Activated naive CD8-positive, alpha-beta T cell treated with anti-CD3 and anti-CD28 coated beads, Interleukin-2, amount 50 U/mL, for 24 hours (primary cell): ENCODE data around the gene RMDN2.
"Not testable (repeated sequence)": the region's sequence is repeated elsewhere in the genome, so short reads cannot be mapped to it uniquely, and the experiment has no call there.

Experiments
- ATAC-seq: fragments of 150-1000 bp; cut with Tn5 transposase; one replicate; pipeline ENCODE4 v1.10.0; 2021
- DNase-seq: peaks from one replicate; pipeline ENCODE4 v3.0.0; 2021
- H3K27ac Mint-ChIP-seq: one replicate; pipeline ENCODE4 v1.8.0; 2021; ENCODE audit warnings: mild to moderate bottlenecking, mixed read lengths
- H3K27me3 Mint-ChIP-seq: one replicate; pipeline ENCODE4 v1.8.0; 2021; ENCODE audit warnings: mixed read lengths
- H3K36me3 Mint-ChIP-seq: one replicate; pipeline ENCODE4 v1.8.0; 2021; ENCODE audit warnings: low read depth, mixed read lengths
- H3K4me1 Mint-ChIP-seq: one replicate; pipeline ENCODE4 v1.8.0; 2021; ENCODE audit warnings: mixed read lengths
- H3K4me3 Mint-ChIP-seq: one replicate; pipeline ENCODE4 v1.8.0; 2021; ENCODE audit warnings: mild to moderate bottlenecking, moderate library complexity, mixed read lengths
- H3K9me3 Mint-ChIP-seq: one replicate; pipeline ENCODE4 v1.8.0; 2021; ENCODE audit warnings: mixed read lengths

The RMDN2 gene

GRCh38 chr2:37934591-37935513, 9.8 kb downstream of the RMDN2 start:
- ATAC-seq, result peak; percentile 65
- H3K9me3 Mint-ChIP-seq, result peaks cover 16% of the 10 kb centered on the region
- H3K27me3 Mint-ChIP-seq, result no peaks in the 10 kb centered on the region
- H3K4me3 Mint-ChIP-seq, result peak overlapping the region; percentile 74
- DNase-seq, result no peak
- peaks cover 17% of the 10 kb centered on the region for H3K36me3 Mint-ChIP-seq
- peaks cover 60% of the 10 kb centered on the region for H3K4me1 Mint-ChIP-seq
- H3K27ac Mint-ChIP-seq, result no peak overlapping the region

- Mint-ChIP-seq H3K4me1 (peaks cover 55% of the 10 kb centered on the region), H3K36me3 (peaks cover 20% of the 10 kb centered on the region), H3K9me3 (peaks cover 23% of the 10 kb centered on the region)
- not testable (repeated sequence) for H3K27ac Mint-ChIP-seq, H3K4me3 Mint-ChIP-seq, H3K27me3 Mint-ChIP-seq, ATAC-seq, DNase-seq
Measured at GRCh38 chr2:37937568-37937967, 12.5 kb downstream of the RMDN2 start.

DNA sequence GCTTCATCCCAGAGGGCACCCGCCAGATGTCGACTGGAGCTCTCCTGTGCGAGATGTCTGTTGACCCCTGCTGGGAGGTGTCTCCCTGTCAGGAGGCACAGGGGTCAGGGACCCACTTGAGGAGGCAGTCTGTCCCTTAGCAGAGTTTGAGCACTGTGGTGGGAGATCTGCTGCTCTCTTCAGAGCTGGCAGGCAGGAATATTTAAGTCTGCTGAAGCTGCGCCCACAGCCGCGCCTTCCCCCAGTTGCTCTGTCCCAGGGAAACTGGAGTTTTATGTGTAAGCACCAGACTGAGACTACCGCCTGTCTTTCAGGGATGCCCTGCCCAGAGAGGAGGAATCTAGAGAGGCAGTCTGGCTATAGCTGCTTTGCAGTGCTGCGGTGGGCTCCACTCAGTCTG, 16.2 kb downstream of the RMDN2 start:
- not testable (repeated sequence) for DNase-seq, H3K4me3 Mint-ChIP-seq, ATAC-seq, H3K27ac Mint-ChIP-seq, H3K27me3 Mint-ChIP-seq
- peaks cover 23% of the 10 kb centered on the region for H3K9me3 Mint-ChIP-seq
- H3K36me3 Mint-ChIP-seq, result peaks cover 18% of the 10 kb centered on the region
- H3K4me1 Mint-ChIP-seq, result peaks cover 31% of the 10 kb centered on the region

- no peak for DNase-seq
- no peak overlapping the region for H3K4me3 Mint-ChIP-seq
- ATAC-seq, result no peak
- no peak overlapping the region for H3K27ac Mint-ChIP-seq
- peaks cover 7% of the 10 kb centered on the region for H3K4me1 Mint-ChIP-seq
- H3K36me3 Mint-ChIP-seq, result peaks cover 11% of the 10 kb centered on the region
- H3K9me3 Mint-ChIP-seq, result peaks cover 13% of the 10 kb centered on the region
- no peaks in the 10 kb centered on the region for H3K27me3 Mint-ChIP-seq
Measured at GRCh38 chr2:37944268-37944667, 19.2 kb downstream of the RMDN2 start.

- DNase-seq (no peak), ATAC-seq (no peak)
- Mint-ChIP-seq H3K9me3 (no peaks in the 10 kb centered on the region), H3K27me3 (no peaks in the 10 kb centered on the region), H3K4me1 (no peaks in the 10 kb centered on the region), H3K36me3 (no peaks in the 10 kb centered on the region), H3K4me3 (no peak overlapping the region), H3K27ac (no peak overlapping the region)
Measured at GRCh38 chr2:37947306-37947705, 22.2 kb downstream of the RMDN2 start.

- H3K27me3 Mint-ChIP-seq, H3K4me3 Mint-ChIP-seq, ATAC-seq, H3K4me1 Mint-ChIP-seq, DNase-seq, H3K27ac Mint-ChIP-seq: not testable (repeated sequence)
- Mint-ChIP-seq H3K36me3 (peaks cover 28% of the 10 kb centered on the region), H3K9me3 (peaks cover 28% of the 10 kb centered on the region)
Measured at GRCh38 chr2:37962018-37962739, 37.1 kb downstream of the RMDN2 start.

DNA sequence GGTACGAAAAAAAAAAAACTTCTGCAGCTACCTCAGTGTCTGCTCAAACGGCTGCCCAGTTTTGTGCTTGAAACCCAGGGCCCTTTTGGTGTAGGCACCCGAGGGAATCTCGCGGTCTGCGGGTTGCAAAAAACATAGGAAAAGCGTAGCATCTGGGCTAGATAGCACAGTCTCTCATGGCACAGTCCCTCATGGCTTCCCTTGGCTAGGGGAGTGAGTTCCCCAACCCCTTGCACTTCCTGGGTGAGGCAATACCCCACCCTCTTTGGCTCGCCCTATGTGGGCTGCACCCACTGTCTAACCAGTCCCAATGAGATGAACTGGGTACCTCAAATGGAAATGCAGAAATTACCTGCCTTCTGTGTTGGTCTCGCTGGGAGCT, 37.6 kb downstream of the RMDN2 start:
- H3K4me1 Mint-ChIP-seq, DNase-seq, H3K27ac Mint-ChIP-seq, H3K27me3 Mint-ChIP-seq, H3K4me3 Mint-ChIP-seq, ATAC-seq: not testable (repeated sequence)
- H3K9me3 Mint-ChIP-seq, result peaks cover 29% of the 10 kb centered on the region
- peaks cover 28% of the 10 kb centered on the region for H3K36me3 Mint-ChIP-seq

GRCh38 chr2:37963901-37964300, 38.8 kb downstream of the RMDN2 start:
- not testable (repeated sequence) for H3K4me3 Mint-ChIP-seq, H3K27me3 Mint-ChIP-seq, H3K27ac Mint-ChIP-seq, H3K4me1 Mint-ChIP-seq, ATAC-seq, DNase-seq
- Mint-ChIP-seq H3K36me3 (peaks cover 24% of the 10 kb centered on the region), H3K9me3 (peaks cover 29% of the 10 kb centered on the region)

DNA sequence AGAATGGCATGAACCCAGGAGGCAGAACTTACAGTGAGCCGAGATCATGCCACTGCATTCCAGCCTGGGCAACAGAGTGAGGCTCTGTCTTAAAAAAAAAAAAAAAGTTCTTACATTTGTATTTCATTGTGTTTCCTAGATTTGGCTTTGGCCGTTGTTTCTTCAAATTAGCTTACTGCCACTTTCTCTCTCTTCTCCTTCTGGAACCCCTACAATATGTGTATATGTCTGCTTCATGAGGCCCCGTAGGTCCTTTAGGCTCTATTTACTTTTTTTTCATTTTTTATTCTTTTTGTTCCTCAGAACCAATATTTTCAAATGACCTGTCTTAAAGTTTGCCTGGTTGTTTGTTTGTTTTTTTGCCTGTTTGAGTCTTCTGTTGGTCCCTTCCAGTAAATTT, 41.2 kb downstream of the RMDN2 start:
- DNase-seq, result no peak
- no peaks in the 10 kb centered on the region for H3K4me1 Mint-ChIP-seq
- peaks cover 11% of the 10 kb centered on the region for H3K36me3 Mint-ChIP-seq
- no peak overlapping the region for H3K27ac Mint-ChIP-seq
- H3K4me3 Mint-ChIP-seq, result no peak overlapping the region
- ATAC-seq, result no peak
- H3K9me3 Mint-ChIP-seq, result peaks cover 19% of the 10 kb centered on the region
- H3K27me3 Mint-ChIP-seq, result no peaks in the 10 kb centered on the region

DNA sequence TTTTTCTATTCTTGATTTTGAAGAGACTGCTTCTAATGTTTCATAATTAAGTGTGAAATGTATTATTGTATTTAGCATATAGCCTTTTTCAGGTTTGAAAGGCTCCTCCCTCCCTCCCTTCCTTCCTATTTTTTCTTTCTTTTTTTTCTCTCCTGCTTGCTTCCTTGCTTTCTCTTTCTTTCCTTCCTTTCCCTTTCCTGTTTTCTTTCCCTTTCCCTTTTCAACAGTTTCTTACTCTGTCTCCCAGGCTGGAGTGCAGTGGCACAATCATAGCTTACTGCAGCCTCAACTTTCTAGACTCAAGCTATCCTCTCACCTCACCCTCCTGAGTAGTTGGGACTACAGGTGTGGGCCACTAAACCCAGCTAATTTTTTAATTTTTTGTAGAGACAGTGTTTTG, 44.6 kb downstream of the RMDN2 start:
- Mint-ChIP-seq H3K36me3 (peaks cover 8% of the 10 kb centered on the region), H3K27ac (no peak overlapping the region), H3K27me3 (no peaks in the 10 kb centered on the region), H3K4me3 (no peak overlapping the region), H3K9me3 (peaks cover 13% of the 10 kb centered on the region), H3K4me1 (no peaks in the 10 kb centered on the region)
- DNase-seq, result no peak
- ATAC-seq, result no peak

DNA sequence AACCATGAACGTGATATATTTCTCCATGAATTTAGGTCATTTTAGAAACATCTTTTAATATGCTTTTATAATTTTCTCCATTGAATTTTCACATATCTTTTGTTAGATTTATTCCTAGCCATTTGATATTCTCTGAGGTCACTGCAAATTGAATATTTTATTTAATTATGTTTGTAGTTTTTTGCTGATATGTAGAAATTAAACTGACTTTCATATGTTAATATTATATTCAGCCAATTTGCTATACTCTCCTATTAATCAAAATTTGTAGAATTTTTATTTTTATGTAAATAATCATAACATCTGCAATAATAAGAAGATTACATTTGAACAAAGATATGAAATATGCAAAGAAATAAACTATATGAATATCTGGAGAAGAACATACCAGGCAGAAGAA, 46.9 kb downstream of the RMDN2 start:
- Mint-ChIP-seq H3K27me3 (no peaks in the 10 kb centered on the region), H3K4me1 (peaks cover 5% of the 10 kb centered on the region), H3K27ac (no peak overlapping the region), H3K36me3 (peaks cover 5% of the 10 kb centered on the region), H3K9me3 (peaks cover 3% of the 10 kb centered on the region), H3K4me3 (no peak overlapping the region)
- ATAC-seq (no peak), DNase-seq (no peak)

- Mint-ChIP-seq H3K27ac (no peak overlapping the region), H3K36me3 (peaks cover 2% of the 10 kb centered on the region), H3K27me3 (no peaks in the 10 kb centered on the region), H3K4me3 (no peak overlapping the region), H3K4me1 (peaks cover 5% of the 10 kb centered on the region), H3K9me3 (no peaks in the 10 kb centered on the region)
- DNase-seq (no peak), ATAC-seq (no peak)
Measured at GRCh38 chr2:37973615-37974353, 48.7 kb downstream of the RMDN2 start.

GRCh38 chr2:37975808-37976207, 50.7 kb downstream of the RMDN2 start:
- Mint-ChIP-seq H3K27me3 (no peaks in the 10 kb centered on the region), H3K36me3 (peaks cover 2% of the 10 kb centered on the region), H3K9me3 (no peaks in the 10 kb centered on the region), H3K4me3 (no peak overlapping the region), H3K4me1 (peaks cover 5% of the 10 kb centered on the region), H3K27ac (no peak overlapping the region)
- ATAC-seq (no peak), DNase-seq (no peak)

GRCh38 chr2:37976411-37976810, 51.3 kb downstream of the RMDN2 start:
- Mint-ChIP-seq H3K4me1 (peaks cover 5% of the 10 kb centered on the region), H3K27ac (no peak overlapping the region), H3K4me3 (no peak overlapping the region), H3K36me3 (peaks cover 2% of the 10 kb centered on the region), H3K9me3 (no peaks in the 10 kb centered on the region), H3K27me3 (no peaks in the 10 kb centered on the region)
- ATAC-seq, result no peak
- DNase-seq, result no peak
